Pancreas (tissue), 10 donors: ENCODE measurements around the gene DYRK1A. TPM values are rescaled to one million over a fixed set of nuclear protein-coding genes. Genes with fewer than 3 reads are reported as not detected.

Experiments
- ATAC-seq, 4 donors: fragments of 200-7000 bp; cut with Tn5 transposase; one replicate each; pipeline versions ENCODE4 v1.8.0 to v1.9.1; 2020; ENCODE audit warnings: mild to moderate bottlenecking in 4 of 4, moderate library complexity in 4 of 4
- DNase-seq, 6 donors: peaks; one replicate each; pipeline ENCODE4 v3.0.0-alpha.2; 2020
- FAIRE-seq: peaks from 2 replicates; lab custom pipeline; 2012; peaks lifted over from hg19 to GRCh38; lab: Jason Lieb, UNC
- H3K27ac ChIP-seq, 4 donors: fragments of 200-600 bp; sonication (generic); 1 replicate in 3 of 4; 2 replicates in 1 of 4; pipeline versions ENCODE4 v1.5.0 to v1.8.0; 2020
- H3K27me3 ChIP-seq, 4 donors: fragments of 200-600 bp; one replicate each; pipeline ENCODE4 v1.8.0; 2021
- H3K36me3 ChIP-seq, 3 donors: fragments of 200-600 bp; sonication (generic) in 1 of 3; one replicate each; pipeline versions ENCODE4 v1.5.0 to v1.8.0; 2020 to 2021
- H3K4me1 ChIP-seq, 3 donors: fragments of 200-600 bp; one replicate each; pipeline ENCODE4 v1.8.0; 2021
- H3K4me3 ChIP-seq, 4 donors: fragments of 200-600 bp; sonication (generic) in 2 of 4; one replicate each; pipeline versions ENCODE4 v1.5.0 to v1.8.0; 2020 to 2021
- H3K9me3 ChIP-seq, 4 donors: fragments of 200-600 bp; one replicate each; pipeline ENCODE4 v1.8.0; 2021
- WGBS, 2 donors: extraction: QIAGEN DNeasy Blood & Tissue Kit; methylation state at CpG; one replicate each; pipeline ENCODE4 v1.1.7; 2013; 5-methylcytosine and 5-hydroxymethylcytosine counted together
- intact Hi-C, 3 donors: fragments of 100-400 bp; cut with DNase I; formaldehyde crosslinking; loops; one replicate each; pipeline versions ENCODE4 v1.11.1 to v1.14.2; 2022
- polyA plus RNA-seq, 2 donors: library from polyadenylated mRNA; stranded (reverse); fragments of 200-250 nt; gene quantifications; one replicate each; pipeline ENCODE4 v1.2.3, GENCODE V29; 2013
- total RNA-seq, 6 donors: library from RNA; stranded (reverse); fragmentation: NEBNext Ultra II Directional in 4 of 6; extraction: Animal tissue kit (Norgen Biotek cat#: 25700) in 4 of 6; gene quantifications; one replicate each; pipeline versions ENCODE4 v1.2.1 to v1.2.4, GENCODE V29; 2021 to 2023
- TF ChIP-seq, protein P1 (sequence below), 4 donors: fragments of 200-600 bp; sonication (generic) in 3 of 4; IDR thresholded peaks; one replicate each; pipeline versions ENCODE4 v1.5.0 to v1.8.0; 2021; ENCODE audit warnings: antibody characterized with exemption in 4 of 4
- donor health status: healthy with polysubstance abuse.
- donor health status: DM: no; HTN: no; CAD: no; lungs with moderate emphysema.
- donor health status: DM: no; HTN: no; CAD: no.
- donor health status: control.
- donor health status: control.
- donor health status: Bipolar disorder and iron deficiency.
- donor health status: DM: yes; HTN: yes; CAD: no.
- donor health status: DM: no; HTN: no; CAD: no.
- donor health status: DM: no; HTN: no; CAD: no.
- donor health status: DM: yes; HTN: yes; CAD: no.

The DYRK1A gene
- total and polyA plus RNA-seq, 8 donors, result 10.4 to 37.9 (median 22.3) TPM

- H3K9me3 ChIP-seq, result no peaks in the 10 kb centered on the region
- H3K4me3 ChIP-seq, result peak overlapping the region in 1 of 4 donors; percentile 68
- H3K27ac ChIP-seq, result peak overlapping the region in 2 of 4 donors; percentile 100
- H3K27me3 ChIP-seq, result no peaks in the 10 kb centered on the region
- 45 to 51% methylated on average over 7 of the region's 7 CpGs for WGBS, 2 donors
- H3K36me3 ChIP-seq, result no peaks in the 10 kb centered on the region
- peaks cover 4 to 12% (median 10%) of the 10 kb centered on the region in 3 donors for H3K4me1 ChIP-seq
- intact Hi-C loops, result loop anchor here in 2 of 3 donors (5.0 to 10.0 kb wide), 2 partner anchors 97 to 100 kb away; partner anchors contain the start of gene VPS26C (in 2 of the 2)
- DNase-seq, result no peak
- no peak for FAIRE-seq
- no peak for ATAC-seq
- TF ChIP-seq, protein P1, sequence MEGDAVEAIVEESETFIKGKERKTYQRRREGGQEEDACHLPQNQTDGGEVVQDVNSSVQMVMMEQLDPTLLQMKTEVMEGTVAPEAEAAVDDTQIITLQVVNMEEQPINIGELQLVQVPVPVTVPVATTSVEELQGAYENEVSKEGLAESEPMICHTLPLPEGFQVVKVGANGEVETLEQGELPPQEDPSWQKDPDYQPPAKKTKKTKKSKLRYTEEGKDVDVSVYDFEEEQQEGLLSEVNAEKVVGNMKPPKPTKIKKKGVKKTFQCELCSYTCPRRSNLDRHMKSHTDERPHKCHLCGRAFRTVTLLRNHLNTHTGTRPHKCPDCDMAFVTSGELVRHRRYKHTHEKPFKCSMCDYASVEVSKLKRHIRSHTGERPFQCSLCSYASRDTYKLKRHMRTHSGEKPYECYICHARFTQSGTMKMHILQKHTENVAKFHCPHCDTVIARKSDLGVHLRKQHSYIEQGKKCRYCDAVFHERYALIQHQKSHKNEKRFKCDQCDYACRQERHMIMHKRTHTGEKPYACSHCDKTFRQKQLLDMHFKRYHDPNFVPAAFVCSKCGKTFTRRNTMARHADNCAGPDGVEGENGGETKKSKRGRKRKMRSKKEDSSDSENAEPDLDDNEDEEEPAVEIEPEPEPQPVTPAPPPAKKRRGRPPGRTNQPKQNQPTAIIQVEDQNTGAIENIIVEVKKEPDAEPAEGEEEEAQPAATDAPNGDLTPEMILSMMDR (IDR thresholded peaks at IDR 0.05), result no peak
These were observed 1.9 kb upstream of the DYRK1A start for GRCh38 chr21:37364722-37365121.

- no peak for FAIRE-seq
- peaks cover 11 to 23% (median 15%) of the 10 kb centered on the region in 3 donors for H3K4me1 ChIP-seq
- H3K9me3 ChIP-seq, result no peaks in the 10 kb centered on the region
- ATAC-seq, result peak; percentile 46 to 59 (median 48)
- WGBS, 2 donors, result 0 to 1% methylated on average over 68 to 106 of the region's 106 CpGs
- intact Hi-C loops, result loop anchor here in 2 of 3 donors (5.0 to 10.0 kb wide), 2 partner anchors 98 to 101 kb away; partner anchors contain the start of gene VPS26C (in 2 of the 2)
- no peaks in the 10 kb centered on the region for H3K27me3 ChIP-seq
- peak overlapping the region; percentile 60 to 98 (median 82) for H3K4me3 ChIP-seq
- TF ChIP-seq, protein P1 (IDR thresholded peaks at IDR 0.05), result no peak
- peak; percentile 70 to 87 (median 81) for DNase-seq
- peak overlapping the region; percentile 97 to 100 (median 100) for H3K27ac ChIP-seq
- H3K36me3 ChIP-seq, result no peaks in the 10 kb centered on the region
These were observed 774 bp upstream of the DYRK1A start for GRCh38 chr21:37365517-37366481.

DNA sequence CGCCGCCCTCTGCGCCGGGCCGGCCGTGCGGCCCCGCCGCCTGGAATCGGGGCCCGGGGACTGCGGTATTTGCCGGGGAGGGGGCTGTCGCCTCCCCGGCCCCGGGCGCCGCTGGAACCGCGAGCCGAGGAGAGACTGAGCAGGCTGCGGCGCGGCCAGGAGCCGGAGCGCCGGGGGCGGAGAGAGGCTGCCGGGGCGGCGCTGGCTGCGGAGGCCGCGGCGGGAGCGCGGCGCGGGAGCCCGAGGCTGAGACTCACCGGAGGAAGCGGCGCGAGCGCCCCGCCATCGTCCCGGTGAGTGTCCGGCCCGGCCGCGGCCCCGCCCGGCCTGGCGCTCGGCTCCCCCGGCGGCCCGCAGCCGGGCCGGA is 746 bp downstream of the DYRK1A start:
- Histone ChIP-seq H3K27me3 (no peaks in the 10 kb centered on the region), H3K27ac (peak overlapping the region; percentile 98 to 100 (median 100)), H3K9me3 (no peaks in the 10 kb centered on the region), H3K36me3 (no peaks in the 10 kb centered on the region), H3K4me3 (peak overlapping the region; percentile 80 to 98 (median 89)), H3K4me1 (peaks cover 17 to 34% (median 28%) of the 10 kb centered on the region in 3 donors)
- 1% methylated on average over 41 to 61 of the region's 61 CpGs for WGBS, 2 donors
- DNase-seq, result peak in 5 of 6 donors; percentile 24 to 82 (median 62)
- TF ChIP-seq, protein P1 (IDR thresholded peaks at IDR 0.05), result no peak
- intact Hi-C loops, result loop anchor here in 2 of 3 donors (5.0 to 10.0 kb wide), 2 partner anchors 100 to 103 kb away; partner anchors contain the start of gene VPS26C (in 2 of the 2)
- no peak for ATAC-seq
- FAIRE-seq, result no peak

- H3K9me3 ChIP-seq, result no peaks in the 10 kb centered on the region
- 0% methylated on average over 46 to 68 of the region's 68 CpGs for WGBS, 2 donors
- intact Hi-C loops, result loop anchor here in 2 of 3 donors (5.0 to 10.0 kb wide), 2 partner anchors 101 to 103 kb away; partner anchors contain the start of gene VPS26C (in 2 of the 2)
- ATAC-seq (peak in 1 of 4 donors; percentile 13), DNase-seq (peak; percentile 36 to 79 (median 62)), FAIRE-seq (no peak)
- H3K27ac ChIP-seq, result peak overlapping the region; percentile 98 to 100 (median 100)
- peaks cover 17 to 40% (median 32%) of the 10 kb centered on the region in 3 donors for H3K4me1 ChIP-seq
- TF ChIP-seq, protein P1 (IDR thresholded peaks at IDR 0.05), result no peak
- no peaks in the 10 kb centered on the region for H3K27me3 ChIP-seq
- no peaks in the 10 kb centered on the region for H3K36me3 ChIP-seq
- peak overlapping the region; percentile 80 to 98 (median 89) for H3K4me3 ChIP-seq
These were observed 1.3 kb downstream of the DYRK1A start for GRCh38 chr21:37367703-37368540.
